Small intestine (tissue), 7 donors: Measurements from ENCODE around the gene GFI1. TPM values are rescaled to one million over a fixed set of nuclear protein-coding genes. Genes with fewer than 3 reads are reported as not detected.

Experiments used
- DNase-seq, 2 donors: peaks; one replicate each; pipeline versions ENCODE4 v3.0.0 to v3.0.0-alpha.2; 2013
- FAIRE-seq: peaks from 2 replicates; lab custom pipeline; 2012; peaks lifted over from hg19 to GRCh38; lab: Jason Lieb, UNC
- H3K27ac ChIP-seq, 3 donors: one replicate each; pipeline ENCODE4 v1.5.1; 2013; ENCODE audit warnings: low read length in 2 of 3, mild to moderate bottlenecking in 2 of 3, control low read depth in 1 of 3, inconsistent platforms in 1 of 3, low read depth in 1 of 3, moderate library complexity in 1 of 3
- H3K27me3 ChIP-seq, 3 donors: one replicate each; pipeline ENCODE4 v1.6.1; 2013; ENCODE audit warnings: low read length in 3 of 3, inconsistent platforms in 1 of 3; ENCODE audit not compliant: control insufficient read depth in 3 of 3, insufficient read depth in 3 of 3
- H3K36me3 ChIP-seq, 3 donors: one replicate each; pipeline ENCODE4 v1.6.1; 2013; ENCODE audit warnings: low read length in 3 of 3, inconsistent platforms in 1 of 3, low read depth in 1 of 3, mild to moderate bottlenecking in 1 of 3, moderate library complexity in 1 of 3; ENCODE audit not compliant: control insufficient read depth in 3 of 3, insufficient read depth in 2 of 3
- H3K4me1 ChIP-seq, 3 donors: one replicate each; pipeline ENCODE4 v1.6.1; 2013; ENCODE audit warnings: low read length in 2 of 3, inconsistent platforms in 1 of 3, low read depth in 1 of 3, mild to moderate bottlenecking in 1 of 3, moderate library complexity in 1 of 3; ENCODE audit not compliant: control insufficient read depth in 3 of 3, insufficient read depth in 2 of 3
- H3K4me3 ChIP-seq, 3 donors: one replicate each; pipeline ENCODE4 v1.5.1; 2013; ENCODE audit warnings: low read length in 3 of 3, control low read depth in 1 of 3, inconsistent platforms in 1 of 3, low read depth in 1 of 3, mild to moderate bottlenecking in 1 of 3, moderate library complexity in 1 of 3
- H3K9me3 ChIP-seq, 2 donors: one replicate each; pipeline ENCODE4 v1.6.1; 2013; ENCODE audit warnings: low read depth in 1 of 2, low read length in 1 of 2; ENCODE audit not compliant: control insufficient read depth in 2 of 2, insufficient read depth in 1 of 2
- WGBS, 3 donors: extraction: QIAGEN DNeasy Blood & Tissue Kit; methylation state at CpG; one replicate each; pipeline ENCODE4 v1.1.7; 2013; 5-methylcytosine and 5-hydroxymethylcytosine counted together
- polyA plus RNA-seq, 4 donors: library from polyadenylated mRNA; stranded (reverse) in 3 of 4; unstranded in 1 of 4; fragments of 200-250 nt in 3 of 4; fragments of 120-200 nt in 1 of 4; gene quantifications; one replicate each; pipeline versions ENCODE4 v1.2.1 to v1.2.3, GENCODE V29; 2013
- donor health status: healthy with polysubstance abuse.
- donor health status: control.
- donor health status: control.
- donor health status: Bipolar disorder and iron deficiency.
- donor health status: healthy.

GFI1 gene
- polyA plus RNA-seq, 4 donors, result 2.5 to 6.5 (median 2.8) TPM

GRCh38 chr1:92484472-92485380, 2.0 kb downstream of the GFI1 start:
- H3K27me3 ChIP-seq, result peaks cover 5 to 94% (median 26%) of the 10 kb centered on the region in 3 donors
- WGBS, 3 donors, result 1 to 2% (median 1%) methylated on average over 62 to 65 of the region's 65 CpGs
- H3K4me1 ChIP-seq, result peaks cover 0 to 50% (median 7%) of the 10 kb centered on the region in 3 donors
- peaks cover 0 to 5% of the 10 kb centered on the region in 2 donors for H3K9me3 ChIP-seq
- H3K4me3 ChIP-seq, result peak overlapping the region; percentile 38 to 58 (median 46)
- no peaks in the 10 kb centered on the region for H3K36me3 ChIP-seq
- peak overlapping the region in 2 of 3 donors; percentile 80 to 87 for H3K27ac ChIP-seq
- DNase-seq, result peak in 1 of 2 donors; percentile 62
- FAIRE-seq, result no peak

- FAIRE-seq, result no peak
- 1 to 2% (median 1%) methylated on average over 49 to 56 of the region's 56 CpGs for WGBS, 3 donors
- Histone ChIP-seq H3K4me3 (peak overlapping the region; percentile 38 to 58 (median 46)), H3K27ac (peak overlapping the region in 2 of 3 donors; percentile 51 to 87), H3K4me1 (peaks cover 0 to 50% (median 7%) of the 10 kb centered on the region in 3 donors), H3K9me3 (peaks cover 0 to 7% of the 10 kb centered on the region in 2 donors), H3K27me3 (peaks cover 5 to 94% (median 26%) of the 10 kb centered on the region in 3 donors), H3K36me3 (no peaks in the 10 kb centered on the region)
- DNase-seq, result peak in 1 of 2 donors; percentile 57
Observed at GRCh38 chr1:92483610-92484471, 2.9 kb downstream of the GFI1 start.

GRCh38 chr1:92482665-92483609, 3.8 kb downstream of the GFI1 start:
- peak overlapping the region in 2 of 3 donors; percentile 50 to 87 for H3K27ac ChIP-seq
- DNase-seq, result peak in 1 of 2 donors; percentile 49
- 2 to 3% (median 2%) methylated on average over 62 of the region's 62 CpGs for whole genome bisulfite sequencing, 3 donors
- peak overlapping the region; percentile 38 to 58 (median 46) for H3K4me3 ChIP-seq
- peaks cover 0 to 7% of the 10 kb centered on the region in 2 donors for H3K9me3 ChIP-seq
- no peaks in the 10 kb centered on the region for H3K36me3 ChIP-seq
- FAIRE-seq, result no peak
- H3K4me1 ChIP-seq, result peaks cover 0 to 50% (median 7%) of the 10 kb centered on the region in 3 donors
- peaks cover 5 to 97% (median 26%) of the 10 kb centered on the region in 3 donors for H3K27me3 ChIP-seq

GRCh38 chr1:92481971-92482664, 4.6 kb downstream of the GFI1 start:
- 6 to 14% (median 8%) methylated on average over 38 to 39 of the region's 39 CpGs for WGBS, 3 donors

GRCh38 chr1:92481599-92481925, 5.2 kb downstream of the GFI1 start:
- no peak for FAIRE-seq
- H3K9me3 ChIP-seq, result peaks cover 0 to 7% of the 10 kb centered on the region in 2 donors
- peak overlapping the region in 2 of 3 donors; percentile 10 to 58 for H3K4me3 ChIP-seq
- peaks cover 5 to 88% (median 24%) of the 10 kb centered on the region in 3 donors for H3K27me3 ChIP-seq
- H3K4me1 ChIP-seq, result peaks cover 0 to 50% (median 7%) of the 10 kb centered on the region in 3 donors
- H3K27ac ChIP-seq, result no peak overlapping the region
- WGBS, 3 donors, result 11 to 34% (median 27%) methylated on average over 12 of the region's 12 CpGs
- peak in 1 of 2 donors; percentile 35 for DNase-seq
- no peaks in the 10 kb centered on the region for H3K36me3 ChIP-seq

More at GRCh38 chr1:92481971-92482664, 4.6 kb downstream of the GFI1 start:
- DNase-seq, result peak in 1 of 2 donors; percentile 51
- H3K27me3 ChIP-seq, result peaks cover 5 to 93% (median 26%) of the 10 kb centered on the region in 3 donors
- H3K36me3 ChIP-seq, result no peaks in the 10 kb centered on the region
- FAIRE-seq, result no peak
- peak overlapping the region in 2 of 3 donors; percentile 3 to 50 for H3K27ac ChIP-seq
- H3K4me3 ChIP-seq, result peak overlapping the region; percentile 16 to 58 (median 38)
- H3K4me1 ChIP-seq, result peaks cover 0 to 50% (median 7%) of the 10 kb centered on the region in 3 donors
- peaks cover 0 to 7% of the 10 kb centered on the region in 2 donors for H3K9me3 ChIP-seq

- Histone ChIP-seq H3K36me3 (peaks cover 0 to 2% (median 0%) of the 10 kb centered on the region in 3 donors), H3K27ac (no peak overlapping the region), H3K4me3 (peak overlapping the region in 2 of 3 donors; percentile 9 to 10), H3K4me1 (peaks cover 0 to 48% (median 7%) of the 10 kb centered on the region in 3 donors), H3K27me3 (peaks cover 5 to 87% (median 23%) of the 10 kb centered on the region in 3 donors), H3K9me3 (peaks cover 0 to 7% of the 10 kb centered on the region in 2 donors)
- 13 to 41% (median 35%) methylated on average over 55 to 65 of the region's 65 CpGs for WGBS, 3 donors
- DNase-seq (peak in 1 of 2 donors; percentile 44), FAIRE-seq (no peak)
Observed at GRCh38 chr1:92480813-92481598, 5.7 kb downstream of the GFI1 start.
